LNCaP clone FGC (cell line): Measurements from ENCODE around the gene ITPRIPL2.

Source experiments
- DNase-seq: peaks from one replicate; pipeline ENCODE4 v3.0.0-alpha.2; 2011; ENCODE audit warnings: low read depth
- H3K4me3 ChIP-seq: 2 replicates; pipeline ENCODE4 v1.5.1; 2011; ENCODE audit warnings: mild to moderate bottlenecking, low read depth, low read length, control low read depth
- TF ChIP-seq, protein P1 (sequence below): IDR thresholded peaks from 2 replicates; pipeline ENCODE4 v1.5.1; 2012; ENCODE audit warnings: mild to moderate bottlenecking; ENCODE audit not compliant: control insufficient read depth, insufficient read depth; ENCODE audit errors: extremely low read depth

ITPRIPL2 gene

DNA sequence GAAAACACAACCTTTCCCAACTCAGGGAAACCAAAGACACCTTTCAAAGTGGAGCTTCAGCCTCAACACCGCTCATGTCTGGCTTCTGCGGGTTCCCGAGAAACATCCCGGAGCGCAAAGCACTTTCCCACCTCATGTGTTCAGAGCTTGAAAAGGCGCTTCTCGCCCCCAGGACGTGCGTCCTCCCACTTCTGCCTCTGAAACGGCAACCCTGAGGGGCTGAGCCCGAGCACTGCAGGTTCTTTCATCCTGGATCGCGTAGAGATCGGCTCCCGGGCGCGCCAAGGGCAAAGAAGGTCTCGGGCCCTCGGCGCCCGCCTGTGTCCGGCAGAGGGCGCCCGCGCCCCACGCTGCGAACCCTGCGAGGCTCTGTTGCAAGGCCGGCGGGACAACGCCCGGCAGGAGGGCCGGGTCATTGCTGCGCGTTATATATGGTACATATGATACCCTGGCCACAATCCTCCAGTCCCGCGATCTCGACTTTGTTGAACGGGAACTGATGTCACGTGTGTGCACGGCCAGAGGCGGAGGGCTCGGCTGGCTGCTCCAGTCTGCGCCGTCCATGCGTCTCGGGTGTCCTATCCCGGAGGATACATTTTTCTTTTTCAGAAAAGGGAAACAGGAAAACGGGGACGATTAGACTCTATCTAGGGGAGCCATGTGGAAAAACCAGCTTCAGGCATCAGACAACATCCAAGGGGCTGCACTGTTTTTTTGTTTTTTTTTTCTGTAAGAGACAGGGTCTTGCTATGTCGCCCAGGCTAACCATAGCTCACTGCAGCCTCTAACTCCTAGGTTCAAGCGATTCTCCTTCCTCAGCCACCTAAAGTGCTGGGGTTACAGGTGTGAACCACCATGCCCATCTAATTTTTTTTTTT is 27.2 kb upstream of the ITPRIPL2 start:
- peak; percentile 38 for DNase-seq
- no peak overlapping the region for H3K4me3 ChIP-seq
- TF ChIP-seq, protein P1, sequence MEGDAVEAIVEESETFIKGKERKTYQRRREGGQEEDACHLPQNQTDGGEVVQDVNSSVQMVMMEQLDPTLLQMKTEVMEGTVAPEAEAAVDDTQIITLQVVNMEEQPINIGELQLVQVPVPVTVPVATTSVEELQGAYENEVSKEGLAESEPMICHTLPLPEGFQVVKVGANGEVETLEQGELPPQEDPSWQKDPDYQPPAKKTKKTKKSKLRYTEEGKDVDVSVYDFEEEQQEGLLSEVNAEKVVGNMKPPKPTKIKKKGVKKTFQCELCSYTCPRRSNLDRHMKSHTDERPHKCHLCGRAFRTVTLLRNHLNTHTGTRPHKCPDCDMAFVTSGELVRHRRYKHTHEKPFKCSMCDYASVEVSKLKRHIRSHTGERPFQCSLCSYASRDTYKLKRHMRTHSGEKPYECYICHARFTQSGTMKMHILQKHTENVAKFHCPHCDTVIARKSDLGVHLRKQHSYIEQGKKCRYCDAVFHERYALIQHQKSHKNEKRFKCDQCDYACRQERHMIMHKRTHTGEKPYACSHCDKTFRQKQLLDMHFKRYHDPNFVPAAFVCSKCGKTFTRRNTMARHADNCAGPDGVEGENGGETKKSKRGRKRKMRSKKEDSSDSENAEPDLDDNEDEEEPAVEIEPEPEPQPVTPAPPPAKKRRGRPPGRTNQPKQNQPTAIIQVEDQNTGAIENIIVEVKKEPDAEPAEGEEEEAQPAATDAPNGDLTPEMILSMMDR = peak; percentile 93

DNA sequence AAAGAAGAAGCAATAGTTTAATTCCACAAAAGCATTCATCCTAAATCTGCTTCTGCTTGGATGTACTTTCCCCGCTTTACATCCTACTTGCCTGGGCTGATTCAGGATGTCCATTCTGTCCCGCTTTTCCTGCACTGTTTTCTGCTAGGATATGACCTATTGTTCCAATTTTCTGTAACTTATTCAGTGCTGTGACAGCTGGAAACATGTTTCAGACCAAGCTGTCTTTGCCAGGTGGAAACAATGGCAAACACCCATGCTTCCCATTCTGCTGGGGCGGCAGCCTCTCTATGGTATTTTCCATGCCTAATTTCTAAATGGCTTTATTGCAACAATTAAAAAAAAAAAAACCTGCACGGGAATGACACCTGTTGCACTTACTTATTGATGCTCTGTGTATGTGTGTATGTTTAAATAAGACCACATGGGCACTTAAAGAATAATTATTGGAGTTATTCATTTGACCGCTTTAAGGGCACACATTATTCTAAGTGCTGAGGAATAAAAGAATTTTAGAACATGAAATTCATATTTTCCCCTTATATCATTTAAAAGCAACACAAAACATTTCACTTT is 25.3 kb upstream of the ITPRIPL2 start:
- DNase-seq = no peak
- TF ChIP-seq, protein P1 = no peak
- no peak overlapping the region for H3K4me3 ChIP-seq

DNA sequence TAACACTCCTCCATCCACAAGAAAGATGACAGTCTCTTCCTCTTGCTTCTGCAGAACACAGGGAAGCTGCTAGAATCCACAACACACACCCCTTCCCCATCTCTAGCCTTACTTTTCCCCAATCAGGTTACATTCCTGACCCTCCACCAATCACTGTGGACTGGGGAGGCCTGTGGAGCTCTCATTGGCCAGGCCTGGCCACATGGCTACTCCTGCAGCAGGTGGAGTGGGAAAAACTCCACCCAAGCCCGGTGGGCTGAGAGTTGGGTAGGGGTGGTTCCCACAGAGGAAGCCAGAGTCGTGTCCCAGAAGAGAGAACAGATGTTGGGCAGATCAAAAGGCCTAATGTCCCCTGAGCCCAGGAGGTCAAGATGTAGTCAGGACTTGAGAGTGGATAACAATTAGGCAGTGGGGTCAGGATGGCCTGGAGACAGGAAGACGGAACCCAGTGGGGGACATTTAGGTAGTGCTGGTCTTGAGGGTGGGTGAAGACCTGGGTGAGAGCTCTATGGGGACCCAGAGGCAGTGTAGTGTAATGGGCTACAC is 24.3 kb upstream of the ITPRIPL2 start:
- DNase-seq = no peak
- no peak overlapping the region for H3K4me3 ChIP-seq
- TF ChIP-seq, protein P1 = no peak

DNA sequence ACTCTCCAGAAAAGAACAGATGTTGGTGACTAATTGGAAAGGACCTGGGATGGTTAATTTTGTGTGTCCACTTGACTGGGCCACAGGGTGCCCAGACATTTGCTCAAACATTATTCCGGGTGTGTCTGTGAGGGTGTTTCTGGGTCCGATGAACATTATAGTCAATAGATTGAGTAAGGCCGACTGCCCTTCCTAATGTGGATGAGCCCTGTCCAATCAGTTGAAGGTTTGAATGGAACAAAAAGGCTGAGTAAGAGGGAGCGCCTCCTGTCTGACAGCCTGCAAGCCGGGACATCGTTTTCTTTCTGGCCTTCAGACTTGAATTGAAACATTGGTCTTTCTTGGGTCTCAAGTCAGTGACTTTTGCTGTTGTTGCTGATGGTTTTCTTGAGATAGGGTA is 22.8 kb upstream of the ITPRIPL2 start:
- no peak overlapping the region for H3K4me3 ChIP-seq
- TF ChIP-seq, protein P1 = no peak
- DNase-seq = no peak

DNA sequence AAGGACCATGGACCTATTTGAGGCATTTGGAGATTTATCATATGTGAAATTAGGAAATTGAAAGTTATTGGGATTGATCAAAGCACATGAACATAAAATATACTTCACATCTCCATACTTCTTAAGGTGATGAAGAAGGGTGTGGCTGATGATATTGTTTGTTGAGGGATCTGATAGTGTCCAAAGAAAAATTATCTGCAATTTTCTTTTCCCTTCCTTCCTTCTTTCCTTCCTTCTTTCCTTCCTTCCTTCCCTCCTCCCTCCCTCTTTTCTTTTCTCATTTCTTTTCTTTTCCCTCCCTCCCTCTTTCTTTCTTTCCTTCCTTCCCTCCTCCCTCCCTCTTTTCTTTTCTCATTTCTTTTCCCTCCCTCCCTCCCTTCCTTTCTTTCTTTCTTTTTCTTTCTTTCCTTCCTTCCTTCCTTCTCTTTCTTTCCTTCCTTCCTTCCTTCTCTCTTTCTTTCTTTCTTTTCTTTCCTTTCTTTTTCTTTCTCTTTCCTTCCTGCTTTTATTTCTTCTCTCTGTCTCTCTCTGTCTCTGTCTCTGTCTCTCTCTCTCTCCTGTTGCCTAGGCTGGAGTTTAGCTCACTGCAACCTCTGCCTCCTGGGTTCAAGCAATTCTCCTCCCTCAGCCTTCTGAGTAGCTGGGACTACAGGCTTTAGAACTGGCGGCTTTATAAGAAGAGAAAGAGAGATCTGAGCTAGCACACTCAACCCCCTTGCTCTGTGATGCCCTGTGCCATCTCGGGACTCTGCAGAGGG is 20.9 kb upstream of the ITPRIPL2 start:
- H3K4me3 ChIP-seq = no peak overlapping the region
- TF ChIP-seq, protein P1 = no peak
- no peak for DNase-seq

DNA sequence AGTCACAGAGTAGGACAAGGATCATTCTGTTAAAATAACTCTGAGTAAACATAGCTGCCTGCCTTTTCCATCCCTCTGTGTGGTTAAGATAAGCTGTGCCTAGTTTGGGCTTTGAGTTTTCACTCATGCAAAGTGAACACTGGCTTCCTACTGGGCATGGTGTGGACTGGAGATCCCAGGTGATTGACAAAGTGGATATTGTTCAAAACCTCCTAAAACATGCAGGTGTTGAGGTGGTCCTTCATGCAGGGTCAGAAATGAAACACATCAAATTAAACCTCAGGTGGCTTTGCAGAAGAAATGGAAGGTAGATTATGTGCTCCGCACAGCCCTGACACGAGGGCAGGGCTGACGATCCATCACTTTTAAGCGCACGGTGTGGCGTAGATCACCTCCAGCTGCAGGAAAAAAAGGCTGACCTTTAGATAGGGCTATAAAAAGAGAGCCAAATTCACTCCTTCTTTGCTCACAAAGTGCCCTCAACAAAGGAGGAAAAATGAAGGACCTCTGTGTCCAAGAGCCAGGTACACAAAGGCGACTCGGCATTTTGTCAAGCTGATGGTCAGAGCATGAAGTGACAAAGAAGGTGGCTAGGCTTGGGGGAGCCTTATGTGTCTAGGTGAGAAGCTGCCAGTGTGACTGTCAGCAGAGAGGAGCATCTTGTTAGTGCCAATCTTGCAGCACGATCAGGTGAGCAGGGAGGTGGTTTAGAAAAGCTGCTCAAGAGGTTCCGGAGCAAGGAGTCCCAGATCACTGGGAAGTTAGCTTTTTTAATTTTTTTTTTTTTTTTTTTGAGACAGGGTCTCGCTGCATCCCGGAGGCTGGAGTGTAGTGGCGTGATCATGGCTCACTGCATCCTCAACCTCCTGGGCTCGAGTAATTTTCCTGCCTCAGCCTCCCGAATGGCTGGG is 19.9 kb upstream of the ITPRIPL2 start:
- DNase-seq = no peak
- TF ChIP-seq, protein P1 = no peak
- H3K4me3 ChIP-seq = no peak overlapping the region
